H1 (cell line): Measurements from ENCODE around the gene PTPRO. TPM values are rescaled to one million over a fixed set of nuclear protein-coding genes. Genes with fewer than 3 reads are reported as not detected.

Source experiments
- CTCF ChIA-PET: fragments of 300-600 bp; sonication (Branson Sonifier 250); formaldehyde crosslinking; loops from one replicate; lab custom pipeline; 2021; ENCODE audit not compliant: partially characterized antibody; lab: Charles Lee
- POLR2A ChIA-PET: fragments of 300-600 bp; sonication (Branson Sonifier 250); formaldehyde crosslinking; loops from one replicate; lab custom pipeline; 2021; ENCODE audit warnings: inconsistent platforms; ENCODE audit not compliant: partially characterized antibody; lab: Charles Lee
- DNase-seq, 2 experiments: peaks; one replicate each; pipeline versions ENCODE4 v3.0.0 to v3.0.0-alpha.2; 2010 to 2022; ENCODE audit warnings: low spot score in 2 of 2, low read depth in 1 of 2, mixed read lengths in 1 of 2
- FAIRE-seq: peaks from 2 replicates; lab custom pipeline; 2011; peaks lifted over from hg19 to GRCh38; lab: Jason Lieb, UNC
- H2AFZ ChIP-seq: 2 replicates; pipeline ENCODE4 v1.8.1; 2012; ENCODE audit warnings: low read length, inconsistent platforms
- H2AK5ac ChIP-seq: 2 replicates; pipeline ENCODE4 v1.6.1; 2013; ENCODE audit warnings: low read depth, low read length
- H2BK120ac ChIP-seq: replicated peaks from 2 replicates; pipeline ENCODE3; 2013; ENCODE audit warnings: low read depth, low read length, inconsistent platforms
- H2BK12ac ChIP-seq: 2 replicates; pipeline ENCODE4 v1.6.1; 2013; ENCODE audit warnings: low read depth, low read length
- H2BK15ac ChIP-seq: 2 replicates; pipeline ENCODE4 v1.6.1; 2013; ENCODE audit warnings: low read length
- H2BK20ac ChIP-seq: 2 replicates; pipeline ENCODE4 v1.6.1; 2013; ENCODE audit warnings: low read length
- H2BK5ac ChIP-seq: 2 replicates; pipeline ENCODE4 v1.6.1; 2013; ENCODE audit warnings: low read depth, low read length
- H3K14ac ChIP-seq: 2 replicates; pipeline ENCODE4 v1.6.1; 2013; ENCODE audit warnings: inconsistent platforms; ENCODE audit not compliant: insufficient read length
- H3K18ac ChIP-seq: 2 replicates; pipeline ENCODE4 v1.6.1; 2013; ENCODE audit warnings: low read length; ENCODE audit errors: extremely low read depth
- H3K23ac ChIP-seq: 2 replicates; pipeline ENCODE4 v1.6.1; 2013; ENCODE audit warnings: inconsistent platforms; ENCODE audit not compliant: insufficient read length
- H3K23me2 ChIP-seq: 2 replicates; pipeline ENCODE4 v1.6.1; 2013; ENCODE audit warnings: low read depth, low read length
- H3K27ac ChIP-seq: 2 replicates; pipeline ENCODE4 v1.6.1; 2011; ENCODE audit warnings: low read depth, low read length, inconsistent platforms
- H3K27me3 ChIP-seq, 4 experiments: replicated peaks in 1 of 4; 1 replicate in 1 of 4; 2 replicates in 3 of 4; pipeline versions ENCODE4 v1.6.1 to v1.8.1; 2011 to 2013; ENCODE audit warnings: low read length in 3 of 4, mild to moderate bottlenecking in 3 of 4, inconsistent platforms in 2 of 4, mixed read lengths in 2 of 4, moderate library complexity in 1 of 4; ENCODE audit not compliant: control insufficient read depth in 3 of 4, insufficient read depth in 3 of 4; ENCODE audit errors: extremely low read depth in 1 of 4
- H3K36me3 ChIP-seq, 4 experiments: 2 replicates each; pipeline versions ENCODE4 v1.6.1 to v1.8.1; 2011 to 2013; ENCODE audit warnings: mild to moderate bottlenecking in 4 of 4, low read length in 3 of 4, moderate library complexity in 2 of 4, control low read depth in 1 of 4, inconsistent platforms in 1 of 4; ENCODE audit not compliant: insufficient read depth in 4 of 4, control insufficient read depth in 2 of 4
- H3K4ac ChIP-seq: replicated peaks from 2 replicates; pipeline ENCODE3; 2013; ENCODE audit warnings: low read length, low read depth, mixed read lengths, inconsistent platforms; ENCODE audit not compliant: insufficient read length
- H3K4me1 ChIP-seq, 4 experiments: replicated peaks in 1 of 4; 1 replicate in 1 of 4; 2 replicates in 3 of 4; pipeline versions ENCODE4 v1.6.1 to v1.8.1; 2011 to 2013; ENCODE audit warnings: low read length in 3 of 4, inconsistent platforms in 2 of 4, mixed read lengths in 1 of 4; ENCODE audit not compliant: insufficient read depth in 4 of 4, control insufficient read depth in 3 of 4
- H3K4me2 ChIP-seq, 2 experiments: 2 replicates each; pipeline versions ENCODE4 v1.6.1 to v1.8.1; 2011 to 2013; ENCODE audit warnings: low read depth in 2 of 2, low read length in 2 of 2, control low read depth in 1 of 2, inconsistent platforms in 1 of 2, mild to moderate bottlenecking in 1 of 2; ENCODE audit not compliant: insufficient read depth in 1 of 2
- H3K4me3 ChIP-seq, 4 experiments: fragments of 200-600, 300-600 bp in 1 of 4; sonication (generic), shearing (Covaris generic), sonication (Bioruptor Twin) in 1 of 4; 2 replicates each; pipeline versions ENCODE4 v1.5.1 to v1.8.1; 2011 to 2016; ENCODE audit warnings: low read length in 4 of 4, low read depth in 3 of 4, control low read depth in 2 of 4, inconsistent platforms in 2 of 4, mild to moderate bottlenecking in 2 of 4, mixed read lengths in 1 of 4, moderate library complexity in 1 of 4; ENCODE audit not compliant: insufficient read depth in 2 of 4; ENCODE audit errors: extremely low read depth in 1 of 4
- H3K56ac ChIP-seq: replicated peaks from 2 replicates; pipeline ENCODE3; 2013; ENCODE audit warnings: low read depth, mild to moderate bottlenecking, mixed read lengths, low read length, inconsistent platforms; ENCODE audit not compliant: insufficient read length
- H3K79me1 ChIP-seq: 2 replicates; pipeline ENCODE4 v1.6.1; 2013; ENCODE audit warnings: low read depth, low read length, control low read depth
- H3K79me2 ChIP-seq, 2 experiments: 2 replicates each; pipeline versions ENCODE4 v1.6.1 to v1.8.1; 2012 to 2013; ENCODE audit warnings: low read length in 2 of 2, mild to moderate bottlenecking in 2 of 2, inconsistent platforms in 1 of 2; ENCODE audit not compliant: insufficient read depth in 2 of 2, control insufficient read depth in 1 of 2
- H3K9ac ChIP-seq, 4 experiments: replicated peaks in 1 of 4; 1 replicate in 1 of 4; 2 replicates in 3 of 4; pipeline versions ENCODE4 v1.6.1 to v1.8.1; 2011 to 2013; ENCODE audit warnings: low read depth in 3 of 4, low read length in 3 of 4, control low read depth in 2 of 4, mild to moderate bottlenecking in 2 of 4, moderate library complexity in 2 of 4, inconsistent platforms in 1 of 4; ENCODE audit errors: extremely low read depth in 1 of 4
- H3K9me3 ChIP-seq, 2 experiments: 2 replicates each; pipeline versions ENCODE4 v1.6.1 to v1.8.1; 2012 to 2013; ENCODE audit warnings: mild to moderate bottlenecking in 2 of 2, moderate library complexity in 2 of 2, control low read depth in 1 of 2, inconsistent platforms in 1 of 2, low read depth in 1 of 2, low read length in 1 of 2, mixed read lengths in 1 of 2; ENCODE audit not compliant: insufficient read depth in 2 of 2
- H4K20me1 ChIP-seq, 2 experiments: replicated peaks in 1 of 2; 2 replicates each; pipeline versions ENCODE3 to v1.8.1; 2011 to 2013; ENCODE audit warnings: inconsistent platforms in 2 of 2, low read length in 2 of 2, mild to moderate bottlenecking in 1 of 2; ENCODE audit not compliant: insufficient read depth in 2 of 2, control insufficient read depth in 1 of 2
- H4K5ac ChIP-seq: 2 replicates; pipeline ENCODE4 v1.6.1; 2013; ENCODE audit warnings: low read length, low read depth, mixed read lengths, inconsistent platforms; ENCODE audit not compliant: insufficient read length
- H4K8ac ChIP-seq: 2 replicates; pipeline ENCODE4 v1.8.0; 2013; ENCODE audit warnings: mild to moderate bottlenecking, moderate library complexity, low read length, inconsistent platforms; ENCODE audit not compliant: insufficient read depth; ENCODE audit errors: extremely low read depth
- H4K91ac ChIP-seq: replicated peaks from 2 replicates; pipeline ENCODE3; 2013; ENCODE audit warnings: low read length, mixed read lengths, inconsistent platforms; ENCODE audit not compliant: insufficient read length
- CBX8 ChIP-seq: fragments of 300-800, 300-1000 bp; sonication (generic); IDR thresholded peaks from 2 replicates; pipeline ENCODE4 v1.7.1; 2016; ENCODE audit warnings: low read depth, low read length, borderline replicate concordance
- EP300 ChIP-seq, 2 experiments: IDR thresholded peaks; 1 replicate in 1 of 2; 2 replicates in 1 of 2; pipeline ENCODE4 v1.6.1; 2011 to 2012; ENCODE audit warnings: low read depth in 2 of 2, low read length in 2 of 2, mild to moderate bottlenecking in 2 of 2, borderline replicate concordance in 1 of 2, inconsistent platforms in 1 of 2, moderate library complexity in 1 of 2
- MAFK ChIP-seq: IDR thresholded peaks from 2 replicates; pipeline ENCODE4 v1.6.1; 2012; ENCODE audit warnings: low read depth, mild to moderate bottlenecking, improper control_type of control experiment, low read length
- SIX5 ChIP-seq: IDR thresholded peaks from 2 replicates; pipeline ENCODE4 v1.6.1; 2011; ENCODE audit warnings: mild to moderate bottlenecking, low read depth, low read length
- WGBS, 2 experiments: shearing (Covaris generic) in 1 of 2; methylation state at CpG; one replicate each; pipeline versions ENCODE4 v1.1.6 to v1.1.7; 2013 to 2015; ENCODE audit warnings: low lambda C conversion rate in 2 of 2, mixed read lengths in 2 of 2, inconsistent platforms in 1 of 2, low coverage in 1 of 2, missing lambda C conversion rate in 1 of 2; ENCODE audit not compliant: insufficient replicate concordance in 2 of 2, insufficient coverage in 1 of 2, insufficient read length in 1 of 2; ENCODE audit errors: extremely low coverage in 1 of 2, missing lambda C conversion rate in 1 of 2; 5-methylcytosine and 5-hydroxymethylcytosine counted together
- polyA plus RNA-seq, 7 experiments: library from polyadenylated mRNA; depleted of rRNA in 3 of 7; stranded (reverse) in 5 of 7; unstranded in 2 of 7; fragments of >200 nt in 5 of 7; fragments of 200-250 nt in 2 of 7; gene quantifications; 1 replicate in 5 of 7; 2 replicates in 1 of 7; 4 replicates in 1 of 7; pipeline versions ENCODE4 v1.2.1 to v1.2.3, GENCODE V29; 2011 to 2013; ENCODE audit warnings: missing spikeins in 2 of 7, mixed read lengths in 2 of 7
- total RNA-seq: library from RNA; stranded (reverse); fragmentation: NEBNext Ultra II Directional; extraction: Animal tissue kit (Norgen Biotek cat#: 25700); gene quantifications from 2 replicates; pipeline ENCODE4 v1.2.1, GENCODE V29; 2021

PTPRO gene
- total and polyA plus RNA-seq, 2 of the 8 experiments (the other 6 are each of a cell fraction or from before 2014, with no cell fraction given) = 0.73 to 1.7 TPM

- H3K4me1 ChIP-seq = peaks cover 0 to 5% (median 2%) of the 10 kb centered on the region in 4 experiments; a peak in 1 of 7 replicates
Measured at GRCh38 chr12:15632708-15633107, 310.4 kb downstream of the PTPRO start.

More at GRCh38 chr12:15632708-15633107, 310.4 kb downstream of the PTPRO start:
- Histone ChIP-seq H2AFZ (no peak overlapping the region), H4K91ac (no peak overlapping the region), H3K18ac (no peak overlapping the region), H2BK120ac (no peak overlapping the region), H2BK15ac (no peak overlapping the region), H3K27me3 (no peaks in the 10 kb centered on the region), H3K4me3 (no peak overlapping the region), H3K56ac (no peak overlapping the region), H4K20me1 (no peaks in the 10 kb centered on the region), H4K8ac (no peak overlapping the region), H3K4me2 (no peak overlapping the region), H3K79me1 (no peaks in the 10 kb centered on the region), H3K4ac (no peak overlapping the region), H3K23me2 (no peaks in the 10 kb centered on the region; the same call in 1 of the 2 replicates), H3K23ac (no peak overlapping the region), H3K9me3 (no peaks in the 10 kb centered on the region), H3K9ac (no peak overlapping the region), H2BK20ac (no peak overlapping the region), H2BK5ac (no peak overlapping the region), H3K27ac (no peak overlapping the region), H3K14ac (no peak overlapping the region), H2AK5ac (no peak overlapping the region), H4K5ac (no peak overlapping the region), H3K36me3 (no peaks in the 10 kb centered on the region), H3K79me2 (no peaks in the 10 kb centered on the region), H2BK12ac (no peak overlapping the region)
- TF ChIP-seq MAFK (no peak), CBX8 (no peak), SIX5 (no peak), EP300 (IDR thresholded peaks at IDR 0.05; ENCODE audit: borderline replicate concordance in 1 of 2, low read depth in 2 of 2, low read length in 2 of 2) (no peak)
- CTCF ChIA-PET = no interaction called here
- 93% methylated on average over 4 of the region's 4 CpGs; no CpG with 5 or more reads in 1 of the 2 experiments for WGBS, 2 experiments
- DNase-seq = no peak
- FAIRE-seq = no peak
- POLR2A ChIA-PET = no interaction called here
